Cardiac muscle cell (in vitro differentiated cells and primary cell): ENCODE data around the gene KDM4B. TPM values are rescaled to one million over a fixed set of nuclear protein-coding genes. Genes with fewer than 3 reads are reported as not detected.

Experiments
- DNase-seq, 2 donors: peaks; one replicate each; pipeline versions ENCODE4 v3.0.0 to v3.0.0-alpha.2; 2010 to 2017; ENCODE audit warnings: low read depth in 1 of 2, low spot score in 1 of 2
- H3K27ac ChIP-seq: fragments of 200-600 bp; sonication (generic); 2 replicates; pipeline ENCODE4 v1.5.1; 2016
- H3K27me3 ChIP-seq: fragments of 200-600 bp; sonication (generic); 2 replicates; pipeline ENCODE4 v1.6.0; 2016; ENCODE audit warnings: control low read depth
- H3K36me3 ChIP-seq: fragments of 200-600 bp; sonication (generic); 2 replicates; pipeline ENCODE4 v1.5.1; 2016; ENCODE audit warnings: control low read depth
- H3K4me1 ChIP-seq: fragments of 200-600 bp; sonication (generic); 2 replicates; pipeline ENCODE4 v1.8.1; 2017; ENCODE audit warnings: low read depth, mild to moderate bottlenecking, mixed run types
- H3K4me3 ChIP-seq: fragments of 200-600 bp; sonication (generic); 2 replicates; pipeline ENCODE4 v1.5.1; 2016; ENCODE audit warnings: mild to moderate bottlenecking
- H3K9me3 ChIP-seq: fragments of 200-600 bp; sonication (generic); 2 replicates; pipeline ENCODE4 v1.5.1; 2017; ENCODE audit warnings: low read depth, mild to moderate bottlenecking, control low read depth
- polyA plus RNA-seq: library from polyadenylated mRNA; unstranded; fragments of >200 nt; fragmentation: Nextera tagmentation; extraction: Ambion mirVana; gene quantifications from 2 replicates; pipeline ENCODE4 v1.2.1, GENCODE V29; 2016
- total RNA-seq: library from RNA; depleted of rRNA; stranded (reverse); fragments of >200 nt; gene quantifications from 2 replicates; pipeline ENCODE4 v1.2.3, GENCODE V29; 2016
- TF ChIP-seq, protein P1 (sequence below): IDR thresholded peaks from 2 replicates; pipeline ENCODE4 v1.5.1; 2012; ENCODE audit warnings: low read depth, mild to moderate bottlenecking, low read length

Gene KDM4B
- total and polyA plus RNA-seq, 2 experiments from 2014 or later, result 74.6 to 90.6 TPM

DNA sequence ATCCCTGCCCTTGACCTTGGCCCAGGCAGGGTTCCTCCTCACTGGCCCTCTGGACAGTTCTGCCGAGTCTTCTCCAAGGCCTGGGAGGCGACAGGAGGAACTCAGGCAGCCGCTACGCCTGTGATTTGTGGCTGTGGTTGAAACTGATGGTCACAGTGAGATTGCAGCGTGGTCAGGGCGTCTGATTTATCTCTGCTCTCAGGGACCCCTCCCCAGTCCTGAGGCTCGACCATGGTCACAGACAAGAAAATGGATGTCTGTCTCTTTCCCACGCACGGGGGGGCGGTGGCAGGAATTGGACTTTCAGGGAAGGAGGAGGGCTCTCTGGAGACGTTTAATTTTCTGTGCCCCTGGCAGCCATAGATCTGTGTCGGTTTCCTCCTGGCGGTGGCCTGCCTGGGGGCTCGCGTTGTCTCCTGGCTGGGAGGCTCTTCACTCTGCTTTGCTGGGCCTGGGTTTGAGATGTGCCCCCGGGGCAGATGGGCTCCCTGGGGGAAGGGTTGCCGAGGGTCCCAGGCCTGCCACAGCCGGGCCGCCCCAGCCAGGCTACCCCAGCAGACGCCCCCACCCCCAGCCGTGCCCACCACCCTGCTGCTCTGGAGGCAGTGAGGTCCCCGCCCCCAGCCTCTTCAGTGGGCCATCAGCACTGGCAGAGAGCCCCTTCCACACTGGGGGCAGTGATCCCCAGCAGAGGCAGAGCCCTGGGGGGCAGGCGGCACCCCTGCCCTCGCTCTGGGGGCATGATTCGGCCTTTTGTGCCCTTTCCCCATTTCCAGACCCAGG is 167.4 kb downstream of the KDM4B start:
- Histone ChIP-seq H3K4me3 (no peak overlapping the region), H3K9me3 (no peaks in the 10 kb centered on the region), H3K4me1 (peaks cover 8% of the 10 kb centered on the region), H3K27me3 (no peaks in the 10 kb centered on the region), H3K27ac (peak overlapping the region; percentile 99), H3K36me3 (peaks cover 42% of the 10 kb centered on the region)
- DNase-seq, result no peak
- TF ChIP-seq, protein P1, sequence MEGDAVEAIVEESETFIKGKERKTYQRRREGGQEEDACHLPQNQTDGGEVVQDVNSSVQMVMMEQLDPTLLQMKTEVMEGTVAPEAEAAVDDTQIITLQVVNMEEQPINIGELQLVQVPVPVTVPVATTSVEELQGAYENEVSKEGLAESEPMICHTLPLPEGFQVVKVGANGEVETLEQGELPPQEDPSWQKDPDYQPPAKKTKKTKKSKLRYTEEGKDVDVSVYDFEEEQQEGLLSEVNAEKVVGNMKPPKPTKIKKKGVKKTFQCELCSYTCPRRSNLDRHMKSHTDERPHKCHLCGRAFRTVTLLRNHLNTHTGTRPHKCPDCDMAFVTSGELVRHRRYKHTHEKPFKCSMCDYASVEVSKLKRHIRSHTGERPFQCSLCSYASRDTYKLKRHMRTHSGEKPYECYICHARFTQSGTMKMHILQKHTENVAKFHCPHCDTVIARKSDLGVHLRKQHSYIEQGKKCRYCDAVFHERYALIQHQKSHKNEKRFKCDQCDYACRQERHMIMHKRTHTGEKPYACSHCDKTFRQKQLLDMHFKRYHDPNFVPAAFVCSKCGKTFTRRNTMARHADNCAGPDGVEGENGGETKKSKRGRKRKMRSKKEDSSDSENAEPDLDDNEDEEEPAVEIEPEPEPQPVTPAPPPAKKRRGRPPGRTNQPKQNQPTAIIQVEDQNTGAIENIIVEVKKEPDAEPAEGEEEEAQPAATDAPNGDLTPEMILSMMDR, result no peak

DNA sequence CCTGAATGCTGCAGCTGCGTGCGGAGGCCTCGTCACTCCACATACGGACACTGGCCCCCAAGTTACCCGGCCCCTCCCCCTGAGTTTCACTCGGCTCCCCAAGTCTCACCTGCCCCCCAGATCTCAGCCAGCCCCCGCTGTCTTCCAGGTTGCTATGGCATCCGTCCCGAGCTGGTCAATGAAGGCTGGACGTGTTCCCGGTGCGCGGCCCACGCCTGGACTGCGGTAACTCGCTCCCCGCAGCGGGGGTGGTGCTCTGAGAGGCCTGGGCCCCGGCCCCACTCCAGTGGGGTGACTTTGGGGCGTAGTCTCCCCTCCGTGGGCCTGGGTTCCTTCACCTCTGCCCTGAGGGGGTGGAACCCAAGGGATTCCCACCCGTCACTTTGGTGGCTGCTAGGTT is 168.2 kb downstream of the KDM4B start:
- TF ChIP-seq, protein P1, result no peak
- no peaks in the 10 kb centered on the region for H3K9me3 ChIP-seq
- no peaks in the 10 kb centered on the region for H3K27me3 ChIP-seq
- no peak overlapping the region for H3K4me3 ChIP-seq
- H3K4me1 ChIP-seq, result peaks cover 4% of the 10 kb centered on the region
- H3K27ac ChIP-seq, result peak overlapping the region; percentile 99
- H3K36me3 ChIP-seq, result peaks cover 42% of the 10 kb centered on the region
- no peak for DNase-seq

DNA sequence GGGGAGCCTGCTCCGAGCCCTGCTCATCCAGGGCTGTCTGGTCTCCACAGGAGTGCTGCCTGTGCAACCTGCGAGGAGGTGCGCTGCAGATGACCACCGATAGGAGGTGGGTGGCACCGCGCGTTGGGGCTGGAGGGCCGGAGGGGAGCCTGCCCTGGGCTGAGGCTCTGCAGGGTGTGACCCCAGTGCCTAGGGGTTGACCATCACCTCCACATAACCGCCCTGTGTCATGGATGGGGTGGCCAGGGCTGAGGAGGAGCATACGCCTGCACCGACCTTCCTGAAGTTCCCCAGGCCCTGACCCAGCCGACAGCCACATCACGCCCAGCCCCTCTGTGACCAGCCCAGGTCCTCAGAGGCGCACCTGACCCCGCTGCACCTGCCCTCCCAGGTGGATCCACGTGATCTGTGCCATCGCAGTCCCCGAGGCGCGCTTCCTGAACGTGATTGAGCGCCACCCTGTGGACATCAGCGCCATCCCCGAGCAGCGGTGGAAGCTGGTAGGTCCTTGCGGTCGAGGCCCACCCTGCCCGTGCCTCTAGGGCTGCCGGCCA is 168.7 kb downstream of the KDM4B start:
- Histone ChIP-seq H3K9me3 (no peaks in the 10 kb centered on the region), H3K4me3 (no peak overlapping the region), H3K4me1 (no peaks in the 10 kb centered on the region), H3K27ac (peak overlapping the region; percentile 43), H3K27me3 (no peaks in the 10 kb centered on the region), H3K36me3 (peaks cover 45% of the 10 kb centered on the region)
- TF ChIP-seq, protein P1, result peak; percentile 24
- DNase-seq, result peak in 1 of 2 donors; percentile 58

DNA sequence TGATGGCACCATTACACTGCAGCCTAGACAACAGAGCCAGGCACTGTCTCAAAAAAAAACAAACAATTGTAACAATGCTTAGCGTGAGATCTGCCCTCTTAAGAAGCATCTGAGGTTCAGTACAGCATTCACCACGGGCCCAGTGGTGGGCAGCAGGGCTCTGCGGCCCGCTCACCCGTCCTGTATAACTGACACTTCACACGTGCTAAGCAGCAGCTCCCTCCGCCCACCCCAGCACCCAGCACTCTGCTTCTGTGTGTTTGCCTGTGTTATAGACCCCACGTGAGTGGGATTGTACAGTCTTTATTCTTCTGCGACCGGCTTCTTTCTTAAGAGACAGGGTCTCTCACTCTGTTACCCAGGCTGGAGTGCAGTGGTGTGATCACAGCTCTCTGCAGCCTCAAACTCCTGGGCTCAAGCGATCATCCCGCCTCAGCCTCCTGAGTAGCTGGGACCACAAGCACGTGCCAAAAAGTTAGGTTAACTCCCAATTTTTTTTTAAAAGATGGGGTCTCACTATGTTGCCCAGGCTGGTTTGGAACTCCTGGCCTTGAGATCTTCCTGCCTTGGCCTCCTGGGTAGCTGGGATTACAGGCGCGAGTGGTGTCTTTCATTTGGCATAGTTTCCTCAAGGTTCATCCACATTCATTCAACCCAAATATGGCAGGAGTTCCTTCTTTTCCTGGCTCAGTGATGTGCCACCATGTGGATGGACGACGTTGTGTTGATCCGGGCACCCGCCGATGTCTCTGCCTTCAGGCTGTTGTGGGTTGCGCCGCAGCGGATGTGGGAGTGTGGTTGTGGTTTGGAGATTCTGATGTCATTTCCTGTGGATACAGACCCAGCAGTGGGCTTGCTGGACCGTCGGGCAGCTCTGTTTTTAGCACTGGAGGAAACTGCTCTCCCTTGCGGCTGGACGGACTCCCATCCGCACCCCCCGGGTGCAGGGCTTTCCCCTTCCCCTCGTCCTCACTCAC is 170.0 kb downstream of the KDM4B start:
- no peak overlapping the region for H3K27ac ChIP-seq
- H3K27me3 ChIP-seq, result no peaks in the 10 kb centered on the region
- peaks cover 44% of the 10 kb centered on the region for H3K36me3 ChIP-seq
- H3K4me1 ChIP-seq, result no peaks in the 10 kb centered on the region
- TF ChIP-seq, protein P1, result peak; percentile 18
- no peak overlapping the region for H3K4me3 ChIP-seq
- DNase-seq, result peak in 1 of 2 donors; percentile 95
- H3K9me3 ChIP-seq, result no peaks in the 10 kb centered on the region

DNA sequence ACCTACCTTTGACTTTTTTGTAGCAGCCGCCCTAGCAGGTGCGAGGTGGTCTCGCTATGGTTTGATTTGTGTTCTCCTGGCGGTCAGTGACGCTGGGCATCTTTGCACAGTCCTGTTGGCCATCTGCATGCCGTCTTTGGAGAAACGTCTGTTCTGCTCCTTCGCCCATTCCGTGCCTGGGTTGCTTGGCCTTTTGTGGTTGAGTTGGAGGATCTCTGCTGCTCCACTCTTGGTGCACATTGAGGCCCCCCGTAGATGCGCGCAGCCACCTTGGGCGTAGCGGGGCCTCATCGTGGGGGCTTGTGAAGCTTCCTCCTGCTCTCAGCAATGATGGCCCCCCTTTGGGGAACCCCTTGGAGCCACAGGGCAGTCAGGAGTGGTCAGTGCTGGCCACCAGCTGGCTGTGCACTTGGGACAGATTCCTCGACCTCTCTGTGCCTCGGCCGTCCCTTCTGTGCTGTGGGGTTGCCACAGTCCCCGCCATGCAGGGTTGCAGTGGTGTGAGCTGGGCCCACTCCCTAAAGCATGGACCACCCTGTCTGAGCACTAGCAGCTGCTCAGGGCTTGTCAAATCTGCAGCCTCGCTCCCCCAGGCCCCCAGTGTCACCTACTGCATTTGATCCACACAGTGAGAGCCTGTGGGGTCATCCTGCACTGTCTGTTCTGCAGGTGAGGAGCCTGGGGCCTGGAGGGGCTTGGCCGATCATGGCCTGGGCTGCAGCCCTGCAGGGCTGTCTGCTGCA is 170.8 kb downstream of the KDM4B start:
- Histone ChIP-seq H3K36me3 (peaks cover 35% of the 10 kb centered on the region), H3K4me1 (no peaks in the 10 kb centered on the region), H3K27me3 (no peaks in the 10 kb centered on the region), H3K27ac (no peak overlapping the region), H3K9me3 (no peaks in the 10 kb centered on the region), H3K4me3 (no peak overlapping the region)
- no peak for DNase-seq
- TF ChIP-seq, protein P1, result no peak
